Osteoblast (primary cell): ENCODE results near the gene PDXK. TPM values are rescaled to one million over a fixed set of nuclear protein-coding genes. Genes with fewer than 3 reads are reported as not detected.

Source experiments
- DNase-seq: peaks from one replicate; pipeline ENCODE4 v3.0.0; 2011; ENCODE audit warnings: low spot score, mixed read lengths; ENCODE audit not compliant: insufficient read length; ENCODE audit errors: missing footprints
- H2AFZ ChIP-seq: 2 replicates; pipeline ENCODE4 v1.6.0; 2011; ENCODE audit warnings: mild to moderate bottlenecking, low read length
- H3K27ac ChIP-seq: 2 replicates; pipeline ENCODE4 v1.5.1; 2011; ENCODE audit warnings: mild to moderate bottlenecking, low read depth, low read length, moderate library complexity
- H3K27me3 ChIP-seq: 2 replicates; pipeline ENCODE4 v1.6.0; 2012; ENCODE audit warnings: mild to moderate bottlenecking, control low read depth, inconsistent platforms, low read length, moderate library complexity; ENCODE audit not compliant: insufficient read depth
- H3K36me3 ChIP-seq: 2 replicates; pipeline ENCODE4 v1.5.1; 2011; ENCODE audit warnings: mild to moderate bottlenecking, low read length, control low read depth, moderate library complexity; ENCODE audit not compliant: insufficient read depth
- H3K4me1 ChIP-seq: 2 replicates; pipeline ENCODE4 v1.5.1; 2011; ENCODE audit warnings: mild to moderate bottlenecking, low read length, control low read depth, moderate library complexity; ENCODE audit not compliant: insufficient read depth
- H3K4me2 ChIP-seq: 2 replicates; pipeline ENCODE4 v1.6.0; 2011; ENCODE audit warnings: mild to moderate bottlenecking, low read length; ENCODE audit not compliant: insufficient read depth
- H3K4me3 ChIP-seq: fragments of 200-600 bp; sonication (generic); 3 replicates; pipeline ENCODE4 v1.5.1; 2012; ENCODE audit warnings: mild to moderate bottlenecking, low read length, inconsistent platforms; ENCODE audit not compliant: insufficient read depth
- H3K79me2 ChIP-seq: 2 replicates; pipeline ENCODE4 v1.6.0; 2012; ENCODE audit warnings: mild to moderate bottlenecking, low read length, control low read depth, inconsistent platforms; ENCODE audit not compliant: insufficient read depth
- H3K9me3 ChIP-seq: 2 replicates; pipeline ENCODE4 v1.5.1; 2011; ENCODE audit warnings: low read depth, low read length, control low read depth
- H4K20me1 ChIP-seq: 2 replicates; pipeline ENCODE4 v1.6.0; 2012; ENCODE audit warnings: mild to moderate bottlenecking, low read length, control low read depth; ENCODE audit not compliant: insufficient read depth
- CTCF ChIP-seq: IDR thresholded peaks from 2 replicates; pipeline ENCODE4 v1.5.1; 2011; ENCODE audit warnings: mild to moderate bottlenecking, low read depth, low read length, moderate library complexity; ENCODE audit errors: extremely low read depth
- total RNA-seq: library from RNA; depleted of rRNA; stranded (reverse); fragments of >200 nt; gene quantifications from 2 replicates; pipeline ENCODE4 v1.2.3, GENCODE V29; 2012

The PDXK gene
- total RNA-seq, 1 donor = 89.4 TPM

- peaks cover 2% of the 10 kb centered on the region for H3K4me1 ChIP-seq
- no peaks in the 10 kb centered on the region for H3K9me3 ChIP-seq
- no peak for TF ChIP-seq CTCF
- H3K79me2 ChIP-seq = no peaks in the 10 kb centered on the region
- no peak overlapping the region for H3K27ac ChIP-seq
- H2AFZ ChIP-seq = no peak overlapping the region
- H3K27me3 ChIP-seq = no peaks in the 10 kb centered on the region
- peaks cover 4% of the 10 kb centered on the region for H3K36me3 ChIP-seq
- H4K20me1 ChIP-seq = peaks cover 4% of the 10 kb centered on the region
- H3K4me2 ChIP-seq = no peak overlapping the region
- peak; percentile 85 for DNase-seq
- H3K4me3 ChIP-seq = no peak overlapping the region
Measured at GRCh38 chr21:43808367-43808766, 89.4 kb downstream of the PDXK start.

GRCh38 chr21:43808832-43809251 lies 89.9 kb downstream of the PDXK start:
- no peak overlapping the region for H3K4me2 ChIP-seq
- TF ChIP-seq CTCF = no peak
- peak; percentile 79 for DNase-seq
- no peaks in the 10 kb centered on the region for H3K9me3 ChIP-seq
- H3K27ac ChIP-seq = no peak overlapping the region
- peaks cover 4% of the 10 kb centered on the region for H3K36me3 ChIP-seq
- no peaks in the 10 kb centered on the region for H3K79me2 ChIP-seq
- no peaks in the 10 kb centered on the region for H3K27me3 ChIP-seq
- H3K4me1 ChIP-seq = peaks cover 2% of the 10 kb centered on the region
- no peak overlapping the region for H3K4me3 ChIP-seq
- no peak overlapping the region for H2AFZ ChIP-seq
- H4K20me1 ChIP-seq = peaks cover 4% of the 10 kb centered on the region

- Histone ChIP-seq H3K9me3 (no peaks in the 10 kb centered on the region), H3K4me2 (no peak overlapping the region), H4K20me1 (peaks cover 4% of the 10 kb centered on the region), H3K36me3 (no peaks in the 10 kb centered on the region), H3K4me1 (peaks cover 2% of the 10 kb centered on the region), H3K4me3 (no peak overlapping the region), H2AFZ (no peak overlapping the region), H3K79me2 (no peaks in the 10 kb centered on the region), H3K27me3 (peaks cover 3% of the 10 kb centered on the region), H3K27ac (no peak overlapping the region)
- peak; percentile 85 for DNase-seq
- no peak for TF ChIP-seq CTCF
Measured at GRCh38 chr21:43809346-43809799, 90.4 kb downstream of the PDXK start.

GRCh38 chr21:43809853-43810504 lies 91.0 kb downstream of the PDXK start:
- Histone ChIP-seq H3K79me2 (no peaks in the 10 kb centered on the region), H3K4me3 (no peak overlapping the region), H4K20me1 (peaks cover 4% of the 10 kb centered on the region), H3K27ac (no peak overlapping the region), H2AFZ (no peak overlapping the region), H3K4me2 (no peak overlapping the region), H3K27me3 (peaks cover 7% of the 10 kb centered on the region), H3K9me3 (no peaks in the 10 kb centered on the region), H3K36me3 (no peaks in the 10 kb centered on the region), H3K4me1 (peaks cover 2% of the 10 kb centered on the region)
- no peak for DNase-seq
- no peak for TF ChIP-seq CTCF
